HepG2 (cell line): ENCODE measurements around the gene CITED4. TPM values are rescaled to one million over a fixed set of nuclear protein-coding genes. Genes with fewer than 3 reads are reported as not detected.

ENCODE experiments used
- ATAC-seq: fragments of 200-7000 bp; cut with Tn5 transposase; 3 replicates; pipeline ENCODE4 v1.9.1; 2020; ENCODE audit warnings: mild to moderate bottlenecking, moderate library complexity
- BruUV-seq: library from RNA; stranded (reverse); fragments of 400-500 nt; replicated peaks from 2 replicates; lab custom pipeline; 2021; lab: Mats Ljungman, UMichigan
- CTCF ChIA-PET: fragments of 300-600 bp; formaldehyde crosslinking; extraction: SDS; loops from one replicate; lab custom pipeline; 2021; ENCODE audit warnings: low total read pairs, inconsistent platforms, low intra/inter-chr PET ratio; lab: Yijun Ruan, JAX
- POLR2A ChIA-PET: fragments of 350-600 bp; sonication (Branson Sonifier 250); formaldehyde crosslinking; loops from one replicate; lab custom pipeline; 2020; ENCODE audit warnings: antibody characterized with exemption, inconsistent platforms; lab: Yijun Ruan, JAX
- DNase-seq: peaks from one replicate; pipeline ENCODE4 v3.0.0-alpha.2; 2015; ENCODE audit warnings: low spot score
- FAIRE-seq: peaks from 3 replicates; lab custom pipeline; 2011; peaks lifted over from hg19 to GRCh38; lab: Jason Lieb, UNC
- H2AFZ ChIP-seq: one replicate; pipeline ENCODE4 v1.6.1; 2011; ENCODE audit warnings: low read length, inconsistent platforms
- H3K27ac ChIP-seq: fragments of 300-600 bp; 3 replicates; pipeline ENCODE4 v1.8.0; 2011; ENCODE audit warnings: mixed run types, mild to moderate bottlenecking, mixed read lengths, low read length, inconsistent platforms; ENCODE audit not compliant: insufficient read depth; ENCODE audit errors: extremely low read length
- H3K27me3 ChIP-seq, 2 experiments: fragments of 200-600 bp in 1 of 2; 2 replicates in 1 of 2; 3 replicates in 1 of 2; pipeline versions ENCODE4 v1.6.0 to v1.8.0; 2011; ENCODE audit warnings: low read length in 2 of 2, mild to moderate bottlenecking in 2 of 2, moderate library complexity in 2 of 2, inconsistent platforms in 1 of 2; ENCODE audit not compliant: insufficient read depth in 2 of 2, control insufficient read depth in 1 of 2
- H3K36me3 ChIP-seq, 2 experiments: fragments of 200-600 bp in 1 of 2; replicated peaks in 1 of 2; 2 replicates in 1 of 2; 3 replicates in 1 of 2; pipeline versions ENCODE4 v1.5.1 to v1.8.0; 2011; ENCODE audit warnings: low read length in 2 of 2, inconsistent platforms in 1 of 2; ENCODE audit not compliant: insufficient read depth in 2 of 2, control insufficient read depth in 1 of 2
- H3K4me1 ChIP-seq: 2 replicates; pipeline ENCODE4 v1.5.1; 2012; ENCODE audit warnings: low read length, inconsistent platforms; ENCODE audit not compliant: insufficient read depth
- H3K4me2 ChIP-seq: 2 replicates; pipeline ENCODE4 v1.6.0; 2011; ENCODE audit warnings: low read depth, low read length, inconsistent platforms
- H3K4me3 ChIP-seq, 3 experiments: fragments of 200-600 bp in 1 of 3; sonication (generic), shearing (Covaris generic) in 1 of 3; replicated peaks in 1 of 3; 2 replicates each; pipeline ENCODE4 v1.5.1; 2011 to 2016; ENCODE audit warnings: low read length in 3 of 3, inconsistent platforms in 2 of 3, low read depth in 2 of 3, mild to moderate bottlenecking in 2 of 3, control low read depth in 1 of 3, mixed read lengths in 1 of 3; ENCODE audit not compliant: insufficient read depth in 1 of 3
- H3K79me2 ChIP-seq: one replicate; pipeline ENCODE4 v1.6.1; 2011; ENCODE audit warnings: low read length, inconsistent platforms; ENCODE audit not compliant: insufficient read depth
- H3K9ac ChIP-seq: 2 replicates; pipeline ENCODE4 v1.6.0; 2011; ENCODE audit warnings: mild to moderate bottlenecking, low read depth, low read length, inconsistent platforms; ENCODE audit not compliant: insufficient read depth
- H3K9me3 ChIP-seq: 2 replicates; pipeline ENCODE4 v1.5.1; 2012; ENCODE audit warnings: mild to moderate bottlenecking, low read length
- H4K20me1 ChIP-seq: 2 replicates; pipeline ENCODE4 v1.6.0; 2011; ENCODE audit warnings: inconsistent platforms, mild to moderate bottlenecking, low read length, moderate library complexity; ENCODE audit not compliant: insufficient read depth
- ARNT2 ChIP-seq: sonication (generic); formaldehyde crosslinking; IDR thresholded peaks from 2 replicates; pipeline ENCODE4 v1.8.0; 2022; ENCODE audit warnings: mild to moderate bottlenecking, low read depth, missing genetic modification reagents, moderate library complexity
- HCFC1 ChIP-seq: fragments of 150-350 bp; IDR thresholded peaks from 2 replicates; pipeline ENCODE4 v1.6.1; 2014; ENCODE audit warnings: low read depth, low read length
- KLF12 ChIP-seq: sonication (generic); formaldehyde crosslinking; IDR thresholded peaks from 2 replicates; pipeline ENCODE4 v1.4.0; 2020; ENCODE audit warnings: missing genetic modification reagents, borderline replicate concordance
- MAF1 ChIP-seq: sonication (generic); formaldehyde crosslinking; IDR thresholded peaks from 2 replicates; pipeline ENCODE4 v1.5.0; 2020; ENCODE audit warnings: missing genetic modification reagents, borderline replicate concordance
- PLRG1 ChIP-seq: fragments of 450-650 bp; conservative IDR thresholded peaks from 2 replicates; pipeline ENCODE4 v1.6.1; 2016
- ZNF616 ChIP-seq: sonication (generic); formaldehyde crosslinking; IDR thresholded peaks from 2 replicates; pipeline ENCODE4 v1.5.0; 2020; ENCODE audit warnings: low read depth, mild to moderate bottlenecking, missing genetic modification reagents
- ZNF652 ChIP-seq: IDR thresholded peaks from 2 replicates; pipeline ENCODE4 v1.6.1; 2016; ENCODE audit warnings: low read depth, borderline replicate concordance
- WGBS: methylation state at CpG from one replicate; pipeline ENCODE4 v1.1.6; 2017; ENCODE audit warnings: low lambda C conversion rate; 5-methylcytosine and 5-hydroxymethylcytosine counted together
- in situ Hi-C: cut with HindIII; loops from 2 replicates; pipeline ENCODE4 v1.10.0; 2017; ENCODE audit warnings: low pct_unique_long_range_greater_than_20kb; ENCODE audit not compliant: extremely low pct_ligation_motif_present
- intact Hi-C: fragments of 100-400 bp; cut with micrococcal nuclease; formaldehyde crosslinking; loops from one replicate; pipeline ENCODE4 v1.10.0; 2022; ENCODE audit not compliant: unreplicated experiment
- polyA plus RNA-seq, 8 experiments: library from polyadenylated mRNA; depleted of rRNA in 3 of 8; stranded (reverse) in 7 of 8; unstranded in 1 of 8; fragments of >200 nt; fragmentation: Illumina TruSeq in 4 of 8; extraction: Trizol in 4 of 8; gene quantifications; 2 replicates each; pipeline versions ENCODE4 v1.2.1 to v1.2.3, GENCODE V29; 2011 to 2016; ENCODE audit warnings: low read depth in 4 of 8, missing spikeins in 1 of 8, mixed read lengths in 1 of 8; ENCODE audit not compliant: insufficient read depth in 1 of 8
- total RNA-seq, 5 experiments: library from RNA; depleted of rRNA; stranded (reverse); fragments of >200 nt; fragmentation: Illumina TruSeq; extraction: Trizol; gene quantifications; 2 replicates each; pipeline ENCODE4 v1.2.3, GENCODE V29; 2016; ENCODE audit warnings: low read depth in 1 of 5
- TF ChIP-seq, protein P1 (sequence below): fragments of 450-650 bp; IDR thresholded peaks from 2 replicates; pipeline ENCODE4 v1.6.1; 2017
- TF ChIP-seq, protein P2 (sequence below): sonication (generic); formaldehyde crosslinking; IDR thresholded peaks from 2 replicates; pipeline ENCODE4 v1.5.0; 2020; ENCODE audit warnings: mild to moderate bottlenecking, missing genetic modification reagents
- TF ChIP-seq, protein P3 (sequence below): sonication (generic); formaldehyde crosslinking; IDR thresholded peaks from 2 replicates; pipeline ENCODE4 v1.4.0; 2020; ENCODE audit warnings: mild to moderate bottlenecking, missing genetic modification reagents, borderline replicate concordance
- TF ChIP-seq, protein P4 (sequence below): sonication (generic); formaldehyde crosslinking; IDR thresholded peaks from 2 replicates; pipeline ENCODE4 v1.4.0; 2020; ENCODE audit warnings: mild to moderate bottlenecking, missing genetic modification reagents

The CITED4 gene
- total and polyA plus RNA-seq, 2 of the 13 experiments (the other 11 are each of a cell fraction or from before 2014, with no cell fraction given), result 1.5 to 9.9 TPM

DNA sequence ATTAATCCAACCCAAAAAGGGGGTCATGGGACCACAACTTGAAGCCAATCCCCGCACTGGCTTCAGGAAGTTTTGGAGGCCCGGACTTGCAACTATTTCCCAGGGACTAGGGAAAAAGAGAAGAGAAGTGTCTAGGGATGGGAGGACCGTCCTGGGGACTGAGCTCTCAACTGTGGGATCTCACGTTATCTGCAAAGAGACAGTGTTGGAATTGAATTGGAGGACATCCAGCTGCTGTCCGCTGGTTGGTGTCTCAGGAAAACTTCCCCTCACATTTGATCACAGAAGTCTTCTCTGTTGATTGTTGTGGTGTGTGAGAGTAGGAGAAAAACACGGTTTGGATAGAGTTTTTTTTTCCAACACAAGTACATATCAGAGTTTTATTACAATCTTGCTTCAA, 46.2 kb upstream of the CITED4 start:
- Histone ChIP-seq H3K4me3 (no peak overlapping the region), H3K9me3 (no peaks in the 10 kb centered on the region), H3K27ac (no peak overlapping the region), H3K4me2 (no peak overlapping the region), H3K79me2 (no peaks in the 10 kb centered on the region), H3K9ac (no peak overlapping the region), H2AFZ (no peak overlapping the region), H3K27me3 (no peaks in the 10 kb centered on the region), H3K36me3 (no peaks in the 10 kb centered on the region), H3K4me1 (peaks cover 31% of the 10 kb centered on the region), H4K20me1 (no peaks in the 10 kb centered on the region)
- WGBS, result 26% methylated on average over 6 of the region's 6 CpGs
- ATAC-seq, result no peak
- BruUV-seq, result no TSS peak
- CTCF ChIA-PET, result no interaction called here
- POLR2A ChIA-PET, result no interaction called here
- in situ Hi-C loops, result no loop called here
- no peak for DNase-seq
- no peak for FAIRE-seq
- TF ChIP-seq ARNT2, result no peak
- no peak for TF ChIP-seq ZNF616 (CRISPR knock-in tag)
- TF ChIP-seq ZNF652, result no peak
- TF ChIP-seq, protein P1, sequence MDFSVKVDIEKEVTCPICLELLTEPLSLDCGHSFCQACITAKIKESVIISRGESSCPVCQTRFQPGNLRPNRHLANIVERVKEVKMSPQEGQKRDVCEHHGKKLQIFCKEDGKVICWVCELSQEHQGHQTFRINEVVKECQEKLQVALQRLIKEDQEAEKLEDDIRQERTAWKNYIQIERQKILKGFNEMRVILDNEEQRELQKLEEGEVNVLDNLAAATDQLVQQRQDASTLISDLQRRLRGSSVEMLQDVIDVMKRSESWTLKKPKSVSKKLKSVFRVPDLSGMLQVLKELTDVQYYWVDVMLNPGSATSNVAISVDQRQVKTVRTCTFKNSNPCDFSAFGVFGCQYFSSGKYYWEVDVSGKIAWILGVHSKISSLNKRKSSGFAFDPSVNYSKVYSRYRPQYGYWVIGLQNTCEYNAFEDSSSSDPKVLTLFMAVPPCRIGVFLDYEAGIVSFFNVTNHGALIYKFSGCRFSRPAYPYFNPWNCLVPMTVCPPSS, result no peak
- TF ChIP-seq PLRG1, result no peak
- TF ChIP-seq HCFC1, result no peak
- TF ChIP-seq, protein P2, sequence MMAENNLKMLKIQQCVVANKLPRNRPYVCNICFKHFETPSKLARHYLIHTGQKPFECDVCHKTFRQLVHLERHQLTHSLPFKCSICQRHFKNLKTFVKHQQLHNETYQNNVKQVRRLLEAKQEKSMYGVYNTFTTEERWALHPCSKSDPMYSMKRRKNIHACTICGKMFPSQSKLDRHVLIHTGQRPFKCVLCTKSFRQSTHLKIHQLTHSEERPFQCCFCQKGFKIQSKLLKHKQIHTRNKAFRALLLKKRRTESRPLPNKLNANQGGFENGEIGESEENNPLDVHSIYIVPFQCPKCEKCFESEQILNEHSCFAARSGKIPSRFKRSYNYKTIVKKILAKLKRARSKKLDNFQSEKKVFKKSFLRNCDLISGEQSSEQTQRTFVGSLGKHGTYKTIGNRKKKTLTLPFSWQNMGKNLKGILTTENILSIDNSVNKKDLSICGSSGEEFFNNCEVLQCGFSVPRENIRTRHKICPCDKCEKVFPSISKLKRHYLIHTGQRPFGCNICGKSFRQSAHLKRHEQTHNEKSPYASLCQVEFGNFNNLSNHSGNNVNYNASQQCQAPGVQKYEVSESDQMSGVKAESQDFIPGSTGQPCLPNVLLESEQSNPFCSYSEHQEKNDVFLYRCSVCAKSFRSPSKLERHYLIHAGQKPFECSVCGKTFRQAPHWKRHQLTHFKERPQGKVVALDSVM (CRISPR knock-in tag), result no peak
- TF ChIP-seq, protein P3, sequence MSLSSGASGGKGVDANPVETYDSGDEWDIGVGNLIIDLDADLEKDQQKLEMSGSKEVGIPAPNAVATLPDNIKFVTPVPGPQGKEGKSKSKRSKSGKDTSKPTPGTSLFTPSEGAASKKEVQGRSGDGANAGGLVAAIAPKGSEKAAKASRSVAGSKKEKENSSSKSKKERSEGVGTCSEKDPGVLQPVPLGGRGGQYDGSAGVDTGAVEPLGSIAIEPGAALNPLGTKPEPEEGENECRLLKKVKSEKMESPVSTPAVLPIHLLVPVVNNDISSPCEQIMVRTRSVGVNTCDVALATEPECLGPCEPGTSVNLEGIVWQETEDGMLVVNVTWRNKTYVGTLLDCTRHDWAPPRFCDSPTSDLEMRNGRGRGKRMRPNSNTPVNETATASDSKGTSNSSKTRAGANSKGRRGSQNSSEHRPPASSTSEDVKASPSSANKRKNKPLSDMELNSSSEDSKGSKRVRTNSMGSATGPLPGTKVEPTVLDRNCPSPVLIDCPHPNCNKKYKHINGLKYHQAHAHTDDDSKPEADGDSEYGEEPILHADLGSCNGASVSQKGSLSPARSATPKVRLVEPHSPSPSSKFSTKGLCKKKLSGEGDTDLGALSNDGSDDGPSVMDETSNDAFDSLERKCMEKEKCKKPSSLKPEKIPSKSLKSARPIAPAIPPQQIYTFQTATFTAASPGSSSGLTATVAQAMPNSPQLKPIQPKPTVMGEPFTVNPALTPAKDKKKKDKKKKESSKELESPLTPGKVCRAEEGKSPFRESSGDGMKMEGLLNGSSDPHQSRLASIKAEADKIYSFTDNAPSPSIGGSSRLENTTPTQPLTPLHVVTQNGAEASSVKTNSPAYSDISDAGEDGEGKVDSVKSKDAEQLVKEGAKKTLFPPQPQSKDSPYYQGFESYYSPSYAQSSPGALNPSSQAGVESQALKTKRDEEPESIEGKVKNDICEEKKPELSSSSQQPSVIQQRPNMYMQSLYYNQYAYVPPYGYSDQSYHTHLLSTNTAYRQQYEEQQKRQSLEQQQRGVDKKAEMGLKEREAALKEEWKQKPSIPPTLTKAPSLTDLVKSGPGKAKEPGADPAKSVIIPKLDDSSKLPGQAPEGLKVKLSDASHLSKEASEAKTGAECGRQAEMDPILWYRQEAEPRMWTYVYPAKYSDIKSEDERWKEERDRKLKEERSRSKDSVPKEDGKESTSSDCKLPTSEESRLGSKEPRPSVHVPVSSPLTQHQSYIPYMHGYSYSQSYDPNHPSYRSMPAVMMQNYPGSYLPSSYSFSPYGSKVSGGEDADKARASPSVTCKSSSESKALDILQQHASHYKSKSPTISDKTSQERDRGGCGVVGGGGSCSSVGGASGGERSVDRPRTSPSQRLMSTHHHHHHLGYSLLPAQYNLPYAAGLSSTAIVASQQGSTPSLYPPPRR (CRISPR knock-in tag), result no peak
- no peak for TF ChIP-seq MAF1 (CRISPR knock-in tag)
- TF ChIP-seq, protein P4, sequence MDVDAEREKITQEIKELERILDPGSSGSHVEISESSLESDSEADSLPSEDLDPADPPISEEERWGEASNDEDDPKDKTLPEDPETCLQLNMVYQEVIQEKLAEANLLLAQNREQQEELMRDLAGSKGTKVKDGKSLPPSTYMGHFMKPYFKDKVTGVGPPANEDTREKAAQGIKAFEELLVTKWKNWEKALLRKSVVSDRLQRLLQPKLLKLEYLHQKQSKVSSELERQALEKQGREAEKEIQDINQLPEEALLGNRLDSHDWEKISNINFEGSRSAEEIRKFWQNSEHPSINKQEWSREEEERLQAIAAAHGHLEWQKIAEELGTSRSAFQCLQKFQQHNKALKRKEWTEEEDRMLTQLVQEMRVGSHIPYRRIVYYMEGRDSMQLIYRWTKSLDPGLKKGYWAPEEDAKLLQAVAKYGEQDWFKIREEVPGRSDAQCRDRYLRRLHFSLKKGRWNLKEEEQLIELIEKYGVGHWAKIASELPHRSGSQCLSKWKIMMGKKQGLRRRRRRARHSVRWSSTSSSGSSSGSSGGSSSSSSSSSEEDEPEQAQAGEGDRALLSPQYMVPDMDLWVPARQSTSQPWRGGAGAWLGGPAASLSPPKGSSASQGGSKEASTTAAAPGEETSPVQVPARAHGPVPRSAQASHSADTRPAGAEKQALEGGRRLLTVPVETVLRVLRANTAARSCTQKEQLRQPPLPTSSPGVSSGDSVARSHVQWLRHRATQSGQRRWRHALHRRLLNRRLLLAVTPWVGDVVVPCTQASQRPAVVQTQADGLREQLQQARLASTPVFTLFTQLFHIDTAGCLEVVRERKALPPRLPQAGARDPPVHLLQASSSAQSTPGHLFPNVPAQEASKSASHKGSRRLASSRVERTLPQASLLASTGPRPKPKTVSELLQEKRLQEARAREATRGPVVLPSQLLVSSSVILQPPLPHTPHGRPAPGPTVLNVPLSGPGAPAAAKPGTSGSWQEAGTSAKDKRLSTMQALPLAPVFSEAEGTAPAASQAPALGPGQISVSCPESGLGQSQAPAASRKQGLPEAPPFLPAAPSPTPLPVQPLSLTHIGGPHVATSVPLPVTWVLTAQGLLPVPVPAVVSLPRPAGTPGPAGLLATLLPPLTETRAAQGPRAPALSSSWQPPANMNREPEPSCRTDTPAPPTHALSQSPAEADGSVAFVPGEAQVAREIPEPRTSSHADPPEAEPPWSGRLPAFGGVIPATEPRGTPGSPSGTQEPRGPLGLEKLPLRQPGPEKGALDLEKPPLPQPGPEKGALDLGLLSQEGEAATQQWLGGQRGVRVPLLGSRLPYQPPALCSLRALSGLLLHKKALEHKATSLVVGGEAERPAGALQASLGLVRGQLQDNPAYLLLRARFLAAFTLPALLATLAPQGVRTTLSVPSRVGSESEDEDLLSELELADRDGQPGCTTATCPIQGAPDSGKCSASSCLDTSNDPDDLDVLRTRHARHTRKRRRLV (CRISPR knock-in tag), result no peak
- TF ChIP-seq KLF12 (CRISPR knock-in tag), result no peak
- intact Hi-C loops, result no loop called here
